GM11168 (cell line): ENCODE results near the gene NDUFA6.

Experiments
- in situ Hi-C: fragments of 300-500 bp; cut with MboI; formaldehyde crosslinking; loops from one replicate; pipeline ENCODE4 v1.12.0; 2022; ENCODE audit warnings: low sequenced_read_pairs; ENCODE audit not compliant: unreplicated experiment

NDUFA6 gene

GRCh38 chr22:42073621-42074041 is 16.9 kb downstream of the NDUFA6 start:
- in situ Hi-C loops = loop anchor here (10.0 kb wide), 2 partner anchors 69 to 109 kb away; partner anchors contain the start of gene SEPTIN3

- in situ Hi-C loops = loop anchor here (10.0 kb wide), 2 partner anchors 68 to 108 kb away; partner anchors contain the start of gene SEPTIN3
Observed at GRCh38 chr22:42072606-42073330, 17.8 kb downstream of the NDUFA6 start.

- in situ Hi-C loops = loop anchor here (10.0 kb wide), 2 partner anchors 67 to 107 kb away; partner anchors contain the start of gene SEPTIN3
Observed at GRCh38 chr22:42071508-42071907, 19.1 kb downstream of the NDUFA6 start.

- in situ Hi-C loops = loop anchor here (10.0 kb wide), 2 partner anchors 66 to 106 kb away; partner anchors contain the start of gene SEPTIN3
Observed at GRCh38 chr22:42070517-42071422, 19.8 kb downstream of the NDUFA6 start, which contains the start of gene NAGA. TSS of gene NAGA (minus strand) at chr22:42070812. CDS start at chr22:42070297, 515 bp downstream.

- in situ Hi-C loops = loop anchor here (10.0 kb wide), 2 partner anchors 65 to 105 kb away; partner anchors contain the start of gene SEPTIN3
Observed at GRCh38 chr22:42069801-42070516, 20.6 kb downstream of the NDUFA6 start.

GRCh38 chr22:42068291-42068690 is 22.3 kb downstream of the NDUFA6 start:
- in situ Hi-C loops = no loop called here

GRCh38 chr22:42067671-42068251 is 22.8 kb downstream of the NDUFA6 start:
- in situ Hi-C loops = no loop called here

- in situ Hi-C loops = no loop called here
Observed at GRCh38 chr22:42066937-42067336, 23.6 kb downstream of the NDUFA6 start.

GRCh38 chr22:42066126-42066761 is 24.3 kb downstream of the NDUFA6 start:
- in situ Hi-C loops = no loop called here

GRCh38 chr22:42065438-42066125 is 25.0 kb downstream of the NDUFA6 start:
- in situ Hi-C loops = no loop called here

- in situ Hi-C loops = no loop called here
Observed at GRCh38 chr22:42064629-42065028, 25.9 kb downstream of the NDUFA6 start.

- in situ Hi-C loops = no loop called here
Observed at GRCh38 chr22:42062506-42063170, 27.9 kb downstream of the NDUFA6 start.

GRCh38 chr22:42061041-42061440 is 29.5 kb downstream of the NDUFA6 start:
- in situ Hi-C loops = no loop called here

- in situ Hi-C loops = no loop called here
Observed at GRCh38 chr22:42060489-42060888, 30.1 kb downstream of the NDUFA6 start.

GRCh38 chr22:42056757-42057511 is 33.6 kb downstream of the NDUFA6 start:
- in situ Hi-C loops = no loop called here

- in situ Hi-C loops = no loop called here
Observed at GRCh38 chr22:42052765-42053164, 37.8 kb downstream of the NDUFA6 start.

- in situ Hi-C loops = no loop called here
Observed at GRCh38 chr22:42050641-42051180, 39.9 kb downstream of the NDUFA6 start.
